WI38 (cell line): ENCODE data around the gene NTMT1.

Experiments used
- H3K4me3 ChIP-seq: 2 replicates; pipeline ENCODE4 v1.5.1; 2011; ENCODE audit warnings: low read depth, mild to moderate bottlenecking, control low read depth, low read length
- TF ChIP-seq, protein P1 (sequence below): IDR thresholded peaks from 2 replicates; pipeline ENCODE4 v1.5.1; 2012; ENCODE audit warnings: low read depth, mild to moderate bottlenecking, control low read depth, low read length

Gene NTMT1

DNA sequence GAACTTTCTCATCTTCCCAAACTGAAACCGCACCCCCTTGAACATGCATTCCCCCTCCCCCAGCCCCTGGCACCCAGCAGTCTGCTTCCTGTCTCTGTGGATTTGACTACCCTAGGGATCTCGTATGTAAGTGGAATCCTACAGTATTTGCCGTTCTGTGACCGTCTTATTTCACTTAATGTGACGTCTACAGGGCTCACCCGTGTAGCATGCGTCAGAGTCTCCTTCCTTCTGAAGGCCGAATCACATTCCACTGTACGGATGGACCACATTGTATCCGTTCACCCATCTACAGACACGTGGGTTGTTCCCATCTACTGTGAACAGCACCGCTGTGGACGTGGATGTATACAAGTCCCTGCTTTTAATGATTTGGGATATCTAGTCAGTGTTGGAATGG, 44.0 kb downstream of the NTMT1 start:
- H3K4me3 ChIP-seq, result no peak overlapping the region
- TF ChIP-seq, protein P1, sequence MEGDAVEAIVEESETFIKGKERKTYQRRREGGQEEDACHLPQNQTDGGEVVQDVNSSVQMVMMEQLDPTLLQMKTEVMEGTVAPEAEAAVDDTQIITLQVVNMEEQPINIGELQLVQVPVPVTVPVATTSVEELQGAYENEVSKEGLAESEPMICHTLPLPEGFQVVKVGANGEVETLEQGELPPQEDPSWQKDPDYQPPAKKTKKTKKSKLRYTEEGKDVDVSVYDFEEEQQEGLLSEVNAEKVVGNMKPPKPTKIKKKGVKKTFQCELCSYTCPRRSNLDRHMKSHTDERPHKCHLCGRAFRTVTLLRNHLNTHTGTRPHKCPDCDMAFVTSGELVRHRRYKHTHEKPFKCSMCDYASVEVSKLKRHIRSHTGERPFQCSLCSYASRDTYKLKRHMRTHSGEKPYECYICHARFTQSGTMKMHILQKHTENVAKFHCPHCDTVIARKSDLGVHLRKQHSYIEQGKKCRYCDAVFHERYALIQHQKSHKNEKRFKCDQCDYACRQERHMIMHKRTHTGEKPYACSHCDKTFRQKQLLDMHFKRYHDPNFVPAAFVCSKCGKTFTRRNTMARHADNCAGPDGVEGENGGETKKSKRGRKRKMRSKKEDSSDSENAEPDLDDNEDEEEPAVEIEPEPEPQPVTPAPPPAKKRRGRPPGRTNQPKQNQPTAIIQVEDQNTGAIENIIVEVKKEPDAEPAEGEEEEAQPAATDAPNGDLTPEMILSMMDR, result no peak

DNA sequence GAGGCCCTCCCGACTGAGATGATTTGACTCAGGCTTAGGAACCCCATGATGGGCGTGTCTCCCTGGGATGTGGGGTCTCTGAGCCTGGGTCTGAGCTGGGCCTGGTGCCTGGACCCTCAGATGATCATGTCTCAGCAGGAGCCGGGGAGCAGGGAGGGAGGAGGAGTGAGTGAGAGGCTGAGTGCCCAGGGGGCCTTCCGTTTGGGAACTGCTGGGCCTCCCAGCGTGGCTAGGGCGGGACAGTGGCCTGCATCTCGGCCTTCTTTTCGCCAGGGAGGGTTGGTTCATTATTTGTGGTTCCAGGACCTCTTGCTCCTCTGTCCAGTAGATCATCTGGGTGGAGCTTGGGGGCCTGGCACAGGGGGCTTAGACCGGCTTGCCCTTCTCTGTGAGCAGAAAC, 45.1 kb downstream of the NTMT1 start:
- TF ChIP-seq, protein P1, result no peak

DNA sequence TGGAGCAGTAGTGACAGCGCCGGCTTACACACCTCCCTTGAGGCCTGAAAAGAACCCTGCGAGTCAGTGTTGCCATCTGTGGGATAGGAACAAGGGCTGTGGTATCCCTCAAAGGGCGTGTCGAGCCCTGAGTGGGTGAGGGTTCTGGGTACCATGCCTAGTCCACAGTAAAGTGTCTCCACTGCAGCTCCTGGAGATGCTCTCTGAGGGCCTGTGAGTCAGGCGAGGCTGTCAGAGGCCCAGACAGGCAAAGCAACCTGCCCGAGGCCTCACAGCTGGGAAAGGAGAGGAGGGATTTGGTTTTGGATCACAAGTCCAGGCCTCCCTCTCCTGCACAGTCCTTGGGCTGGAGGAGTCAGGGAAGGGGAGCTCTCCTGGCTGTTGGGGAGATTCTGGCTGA, 45.6 kb downstream of the NTMT1 start:
- no peak overlapping the region for H3K4me3 ChIP-seq
- TF ChIP-seq, protein P1, result no peak

More for the DNA sequence above, 45.1 kb downstream of the NTMT1 start:
- no peak overlapping the region for H3K4me3 ChIP-seq

DNA sequence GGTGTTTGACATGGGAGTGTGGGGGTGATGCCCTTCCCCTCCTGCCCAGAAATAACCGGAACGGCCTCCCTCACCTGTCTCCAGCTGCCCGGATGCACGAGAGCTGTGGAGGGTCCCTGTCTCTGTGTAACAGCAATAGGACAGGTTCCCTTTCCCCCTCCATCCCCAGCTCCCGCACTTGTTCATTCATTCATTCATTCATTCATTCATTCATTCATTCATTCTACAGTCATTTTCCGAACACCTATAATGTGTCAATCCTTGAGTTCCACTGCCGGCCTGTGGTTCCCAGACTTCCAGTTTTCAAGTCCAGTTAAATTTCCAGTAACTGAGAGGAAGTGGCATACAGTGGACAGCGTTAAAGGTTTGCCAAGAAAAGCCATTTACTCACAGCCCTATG, 46.7 kb downstream of the NTMT1 start:
- H3K4me3 ChIP-seq, result no peak overlapping the region
- TF ChIP-seq, protein P1, result no peak

DNA sequence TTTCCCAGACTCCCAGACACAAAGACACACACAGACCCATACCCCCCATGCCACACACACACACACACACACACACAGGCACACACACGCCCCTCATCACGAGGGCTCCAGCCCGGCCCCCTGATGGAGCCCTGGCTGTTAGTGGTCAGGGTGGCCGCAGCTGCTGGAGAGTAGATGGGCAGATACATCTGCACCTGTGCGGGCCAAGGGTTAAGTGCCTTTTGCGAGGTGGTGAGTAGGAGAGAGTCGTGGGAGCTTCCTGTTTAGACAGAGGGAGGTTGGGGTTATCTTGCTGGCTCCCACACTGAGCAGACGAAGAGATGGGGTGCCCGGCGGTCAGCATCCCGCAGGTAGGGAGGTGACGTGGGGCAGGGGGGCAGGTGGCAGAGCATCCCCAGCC, 47.6 kb downstream of the NTMT1 start:
- H3K4me3 ChIP-seq, result no peak overlapping the region
- TF ChIP-seq, protein P1, result no peak

DNA sequence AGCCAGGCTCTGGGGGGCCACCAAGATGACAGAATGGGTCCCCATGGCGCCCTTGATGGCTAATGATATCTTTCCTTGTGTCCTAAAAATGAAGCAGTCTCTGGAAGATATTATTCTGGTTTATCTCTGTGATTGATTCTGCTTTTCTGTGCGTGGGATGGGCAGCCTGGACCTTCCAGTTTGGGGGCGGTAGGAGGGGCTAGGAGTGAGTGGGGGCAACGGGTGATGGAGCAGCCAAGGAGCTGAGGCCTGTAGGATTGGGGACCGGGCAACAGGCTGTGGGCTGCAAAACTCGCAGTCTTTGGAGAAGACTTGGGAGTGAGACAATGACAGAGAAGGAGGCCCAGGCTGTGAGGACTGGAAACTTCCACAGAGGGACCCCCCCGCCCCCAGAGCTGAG, 48.3 kb downstream of the NTMT1 start:
- no peak overlapping the region for H3K4me3 ChIP-seq
- TF ChIP-seq, protein P1, result no peak

DNA sequence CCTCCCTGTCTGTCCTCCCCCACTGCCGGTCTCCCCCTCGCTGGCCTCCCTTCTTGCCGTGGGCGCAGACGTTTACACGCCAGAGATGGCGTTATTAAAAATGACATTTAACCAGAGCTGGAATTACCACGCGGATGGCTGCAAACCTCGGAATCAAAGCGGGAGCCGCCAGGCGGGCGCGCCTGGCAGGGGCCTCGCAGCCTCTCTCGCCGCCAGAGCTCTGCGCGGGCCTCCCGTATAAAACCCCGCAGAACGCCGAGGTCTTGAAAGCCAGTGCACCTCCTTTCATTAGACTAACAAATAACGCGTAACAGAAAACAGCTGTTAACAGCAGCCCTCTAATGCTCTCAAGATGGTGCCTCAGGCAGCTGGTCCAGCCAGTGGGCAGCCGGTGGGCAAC, 49.7 kb downstream of the NTMT1 start:
- H3K4me3 ChIP-seq, result no peak overlapping the region
- TF ChIP-seq, protein P1, result no peak
